ENCODE results near the gene NT5C1A.

GRCh38 chr1:39642796-39643195 is 29.1 kb downstream of the NT5C1A start:
- TF ChIP-seq CTCF (IDR thresholded peaks at IDR 0.05), result no peak
- TF ChIP-seq EZH2 (IDR thresholded peaks at IDR 0.05; ENCODE audit: borderline replicate concordance, insufficient read depth, low read depth, low read length, poor library complexity, severe bottlenecking), result no peak
